Measurements from ENCODE around the gene GALNTL6.

GALNTL6 gene

GRCh38 chr4:171889681-171890080 lies 76.5 kb downstream of the GALNTL6 start:
- no peak for DNase-seq

GRCh38 chr4:171891038-171891437 lies 77.8 kb downstream of the GALNTL6 start:
- DNase-seq = no peak

DNA sequence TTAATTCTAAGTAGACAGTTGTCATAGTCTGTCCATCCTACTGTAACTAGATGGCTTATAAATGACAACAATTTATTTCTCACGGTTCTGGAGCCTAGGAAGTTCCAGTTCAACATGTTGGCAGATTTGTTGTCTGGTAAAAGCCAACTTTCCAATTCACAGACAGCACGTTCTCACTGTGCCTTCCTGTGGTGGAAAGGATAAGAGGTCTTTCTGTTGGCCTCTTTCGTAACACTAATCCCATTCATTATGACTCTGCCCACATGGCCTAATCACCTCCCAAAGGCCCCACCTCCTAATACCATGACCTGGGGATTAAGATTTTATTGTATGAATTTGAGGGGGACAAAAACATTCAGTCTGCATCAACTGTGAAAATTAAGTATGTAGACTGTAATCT lies 83.2 kb downstream of the GALNTL6 start:
- no peak for DNase-seq

GRCh38 chr4:171919314-171919713 lies 106.1 kb downstream of the GALNTL6 start:
- DNase-seq = no peak

DNA sequence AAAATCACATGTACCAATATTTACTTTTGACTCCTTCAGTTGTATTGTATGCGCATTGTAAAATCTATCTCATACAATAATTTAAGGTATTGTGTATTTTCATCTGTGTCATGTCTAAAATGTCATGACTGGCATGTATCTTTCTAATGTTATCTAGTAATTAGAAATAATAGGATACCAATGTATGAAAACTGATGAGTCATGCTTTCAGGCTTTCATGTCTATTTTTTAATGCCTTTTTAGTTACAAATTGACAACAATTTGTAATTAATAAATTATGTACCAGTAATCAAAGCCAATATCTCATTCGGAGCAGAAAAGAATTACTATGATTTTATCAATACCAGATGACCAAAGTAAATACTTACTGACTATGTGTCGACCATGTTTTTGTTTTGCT lies 107.7 kb downstream of the GALNTL6 start:
- DNase-seq = no peak

GRCh38 chr4:171924746-171925376 lies 111.7 kb downstream of the GALNTL6 start:
- DNase-seq = no peak

DNA sequence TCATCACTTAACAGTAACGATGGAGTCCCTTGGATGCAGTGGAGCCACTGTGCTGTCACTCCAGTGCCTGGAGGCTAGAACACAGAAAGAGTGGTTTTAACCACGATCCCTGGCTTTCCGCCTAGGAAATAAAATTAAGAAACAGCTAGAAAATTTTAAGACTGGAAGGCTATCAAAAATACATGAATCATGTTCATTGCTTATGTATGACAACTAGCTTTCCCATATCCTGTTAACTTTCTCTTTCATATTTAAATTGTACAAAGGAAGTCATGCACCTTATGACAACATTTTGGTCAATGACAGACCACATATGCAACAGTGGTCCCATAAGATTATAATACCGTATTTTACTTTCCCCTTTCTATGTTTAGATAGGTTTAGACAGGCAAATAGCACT lies 115.1 kb downstream of the GALNTL6 start:
- no peak for DNase-seq

DNA sequence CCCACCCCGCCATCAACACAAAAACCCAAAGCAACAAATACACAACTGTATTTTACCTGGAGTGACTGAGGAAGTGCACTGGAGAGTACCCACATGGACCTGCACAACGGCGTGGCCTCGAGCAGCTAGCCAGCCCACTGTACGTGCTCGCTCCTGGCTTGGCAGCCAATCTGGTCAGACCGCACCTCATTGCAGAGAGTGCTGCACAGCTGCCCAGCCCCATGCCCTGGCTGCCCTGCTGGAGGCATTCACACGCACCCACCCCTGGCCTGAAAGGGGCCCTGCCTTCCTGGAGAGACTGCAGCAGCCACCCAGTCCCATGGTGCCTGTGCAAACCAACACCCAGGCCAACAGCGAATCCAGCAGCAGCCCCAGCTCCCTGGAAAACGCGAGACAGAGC lies 116.3 kb downstream of the GALNTL6 start:
- no peak for DNase-seq

DNA sequence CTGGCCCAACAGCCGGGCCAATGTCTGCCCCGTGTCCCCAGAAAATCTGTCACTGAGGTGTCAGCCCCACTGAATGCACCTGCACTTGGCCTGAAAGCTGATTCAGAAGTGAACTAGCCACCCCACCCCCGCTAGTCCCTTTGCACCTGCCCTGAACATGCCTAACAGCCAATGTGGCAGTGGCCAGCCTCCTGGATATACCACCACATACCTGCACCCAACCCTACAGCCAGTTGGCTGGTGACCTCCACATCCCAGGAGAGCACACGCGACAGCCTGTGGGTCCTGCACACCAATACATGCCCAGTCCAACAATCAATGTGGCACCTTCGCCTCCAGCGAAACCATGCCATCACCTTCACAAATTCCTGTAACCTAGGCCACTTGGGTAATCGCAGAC lies 116.7 kb downstream of the GALNTL6 start:
- no peak for DNase-seq

DNA sequence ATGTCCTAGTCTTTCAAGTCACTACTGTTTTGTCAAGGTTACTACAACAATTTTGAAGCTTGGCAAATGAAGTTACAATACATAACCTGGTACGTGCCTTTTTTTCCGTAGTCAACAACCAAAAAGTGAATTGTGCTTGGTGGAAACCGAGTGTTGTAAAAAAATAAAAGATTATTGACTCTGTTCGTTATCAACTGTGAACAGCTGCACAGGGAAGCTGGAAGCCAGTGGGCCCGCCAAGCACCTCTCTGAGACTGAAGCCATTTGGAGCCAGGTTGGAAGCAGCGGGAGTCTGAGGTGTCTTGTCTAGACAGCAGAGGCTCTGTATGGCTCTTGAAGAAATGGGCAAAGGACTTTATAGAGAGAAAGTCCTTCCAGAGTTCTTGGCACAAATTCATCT lies 119.0 kb downstream of the GALNTL6 start:
- no peak for DNase-seq

- DNase-seq = no peak
Observed at GRCh38 chr4:171940656-171941055, 127.5 kb downstream of the GALNTL6 start.

DNA sequence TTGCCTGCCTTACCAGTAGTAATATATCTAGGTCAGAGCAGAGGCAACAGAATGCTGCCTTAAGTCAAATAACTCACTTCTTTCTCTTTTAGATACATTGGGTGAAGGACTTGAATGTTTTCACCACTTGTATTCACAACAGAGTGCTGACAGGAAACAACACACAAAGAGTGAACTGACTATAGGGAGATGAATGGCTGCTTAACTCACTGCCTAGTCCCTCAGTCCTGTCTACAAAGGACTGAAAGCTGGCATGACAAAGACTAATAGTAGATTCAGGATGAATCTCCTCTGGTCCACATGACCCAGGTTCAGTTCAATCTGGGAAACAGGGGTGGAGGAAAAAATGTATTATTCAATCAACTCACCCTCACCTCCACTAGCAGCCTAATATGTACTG lies 134.2 kb downstream of the GALNTL6 start:
- DNase-seq = no peak

- no peak for DNase-seq
Observed at GRCh38 chr4:171948038-171948437, 134.8 kb downstream of the GALNTL6 start.

DNA sequence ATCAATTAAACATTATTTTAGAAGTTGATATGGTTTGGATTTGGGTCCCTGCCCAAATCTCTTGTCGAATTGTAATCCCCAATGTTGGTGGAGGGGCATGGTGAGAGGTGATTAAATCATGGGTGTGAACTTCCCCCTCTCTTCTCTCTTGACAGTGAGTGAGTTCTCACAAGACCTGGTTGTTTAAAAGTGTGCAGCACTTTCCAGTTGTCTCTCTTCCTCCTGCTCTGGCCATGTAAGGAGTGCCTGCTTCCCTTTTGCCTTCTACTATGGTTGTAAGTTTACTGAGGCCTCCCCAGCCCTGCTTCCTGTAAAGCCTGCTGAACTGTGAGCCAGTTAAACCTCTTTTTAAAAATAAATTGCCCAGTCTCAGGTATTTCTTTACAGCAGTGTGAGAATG lies 141.4 kb downstream of the GALNTL6 start:
- DNase-seq = no peak

- no peak for DNase-seq
Observed at GRCh38 chr4:171956678-171957077, 143.5 kb downstream of the GALNTL6 start.

DNA sequence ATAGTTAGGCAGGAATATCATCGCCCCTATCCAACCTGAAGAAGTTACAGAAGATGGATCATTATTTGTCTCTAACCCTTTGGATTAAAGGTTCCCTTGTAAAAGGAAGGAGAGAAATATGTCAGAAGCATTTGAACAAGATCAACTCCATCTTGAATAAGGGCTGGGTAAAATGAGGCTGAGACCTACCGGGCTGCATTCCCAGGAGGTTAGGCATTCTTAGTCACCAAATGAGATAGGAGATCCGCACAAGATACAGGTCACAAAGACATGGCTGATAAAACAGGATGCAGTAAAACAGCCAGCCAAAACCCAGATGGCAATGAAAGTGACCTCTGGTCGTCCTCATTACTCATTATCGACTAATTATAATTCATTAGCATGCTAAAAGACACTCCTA lies 148.9 kb downstream of the GALNTL6 start:
- DNase-seq = no peak

DNA sequence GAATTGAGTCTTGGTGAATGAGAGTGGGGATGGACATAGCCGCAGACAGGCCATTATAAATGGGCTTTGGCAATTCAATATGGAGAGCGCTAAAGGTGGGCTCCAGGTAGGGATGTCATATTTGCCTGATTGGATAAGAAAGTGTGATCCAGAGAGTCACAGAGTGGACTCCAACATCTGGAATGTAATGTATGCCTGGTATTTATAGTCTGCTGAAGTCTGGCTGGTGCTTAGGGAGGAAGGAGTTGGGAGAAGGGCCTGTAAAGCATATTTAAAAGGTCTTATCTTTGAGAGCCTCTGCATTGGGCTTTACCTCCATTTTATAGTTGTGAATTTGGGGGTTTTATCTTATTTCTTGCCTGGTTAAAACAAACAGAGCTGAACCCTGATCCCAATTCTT lies 153.2 kb downstream of the GALNTL6 start:
- DNase-seq = no peak

DNA sequence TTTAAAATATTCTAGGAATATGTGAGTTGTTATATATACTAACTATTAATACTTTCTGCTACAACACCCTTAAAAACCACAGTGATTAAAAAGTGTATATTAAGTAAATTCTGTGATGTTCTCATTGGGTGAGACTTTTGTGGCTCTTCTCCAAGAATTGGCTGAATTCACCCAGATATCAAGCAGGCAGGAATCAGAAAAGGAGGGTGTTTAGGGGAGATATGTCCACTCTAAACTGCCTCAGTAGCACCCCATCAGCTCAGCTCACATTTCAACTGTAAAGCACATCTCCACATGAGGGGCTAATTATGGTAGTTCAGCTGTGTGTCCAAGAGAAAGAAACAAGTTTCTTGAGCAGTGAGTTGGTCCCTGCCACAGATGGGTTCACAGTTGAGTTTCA lies 165.0 kb downstream of the GALNTL6 start:
- no peak for DNase-seq

GRCh38 chr4:171979461-171979860 lies 166.3 kb downstream of the GALNTL6 start:
- DNase-seq = no peak

GRCh38 chr4:171981185-171981584 lies 168.0 kb downstream of the GALNTL6 start:
- DNase-seq = no peak

DNA sequence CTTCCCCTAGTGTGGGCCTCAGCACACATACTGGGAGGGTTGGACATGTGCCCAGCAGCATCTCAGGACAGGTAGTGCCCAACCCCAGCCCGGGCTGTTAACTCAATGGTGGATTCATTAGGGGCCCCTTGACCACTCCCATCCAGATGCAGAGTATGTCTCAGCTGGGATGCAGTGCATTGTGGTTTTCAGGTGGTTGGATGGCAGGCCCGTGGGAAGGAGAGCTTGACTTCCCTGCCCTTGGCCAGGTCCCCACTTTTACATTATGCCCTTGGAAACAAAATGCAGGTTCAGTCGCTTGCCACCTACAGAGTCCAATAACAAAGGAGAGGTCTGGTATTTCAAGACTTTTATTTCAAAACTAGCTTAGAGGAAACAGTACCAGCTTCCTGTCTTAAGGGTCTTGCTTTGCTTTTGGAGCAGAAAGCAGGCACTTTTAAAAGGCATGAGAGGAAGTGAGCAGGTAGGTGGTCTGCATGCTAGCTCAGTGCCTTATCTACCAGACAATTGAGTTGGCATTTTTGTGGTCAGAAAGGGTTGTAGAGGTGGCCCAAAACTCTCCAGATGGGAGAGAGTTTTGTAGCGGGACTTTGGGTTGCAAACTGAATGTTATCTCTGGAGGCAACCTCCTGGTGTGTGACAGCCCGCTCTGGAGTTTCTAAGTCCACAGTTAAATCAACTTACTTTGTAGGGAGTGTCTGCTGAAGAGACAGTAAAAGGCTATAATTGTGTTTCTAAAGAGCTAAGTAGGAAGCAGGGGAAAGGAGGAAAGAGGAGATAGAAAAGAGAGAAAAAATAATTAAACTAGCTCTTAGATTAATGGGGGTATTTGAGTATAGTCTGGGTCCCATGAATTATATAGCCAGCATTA lies 171.0 kb downstream of the GALNTL6 start:
- DNase-seq = no peak

DNA sequence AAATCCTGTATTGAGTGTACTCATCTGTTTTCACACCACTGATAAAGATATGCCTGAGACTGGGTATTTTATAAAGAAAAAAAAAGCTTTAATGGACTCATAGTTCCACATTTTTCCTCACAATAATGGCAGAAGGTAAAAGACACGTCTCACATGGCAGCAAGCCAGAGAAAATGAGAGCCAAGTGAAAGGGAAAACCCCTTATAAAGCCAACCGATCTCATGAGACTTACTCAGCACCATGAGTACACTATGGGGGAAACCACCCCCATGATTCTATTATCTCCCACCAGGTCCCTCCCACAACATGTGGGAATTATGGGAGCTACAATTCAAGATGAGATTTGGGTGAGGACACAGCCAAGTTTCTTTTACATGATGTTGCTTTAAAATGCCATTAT lies 171.9 kb downstream of the GALNTL6 start:
- DNase-seq = no peak

- no peak for DNase-seq
Observed at GRCh38 chr4:171993247-171993646, 180.0 kb downstream of the GALNTL6 start.

GRCh38 chr4:172007889-172008288 lies 194.7 kb downstream of the GALNTL6 start:
- no peak for DNase-seq

All from T-helper 9 cell (primary cell).